HG02840 (cell line): ENCODE measurements around the gene UBP1.
"Not testable (repeated sequence)": the region's sequence is repeated elsewhere in the genome, so short reads cannot be mapped to it uniquely, and the experiment has no call there.

Experiments used
- ATAC-seq: cut with Tn5 transposase; IDR thresholded peaks from one replicate; pipeline ENCODE4 v1.9.1; 2021; ENCODE audit warnings: mild to moderate bottlenecking, moderate library complexity, moderate number of reproducible peaks; ENCODE audit not compliant: unreplicated experiment, low FRiP score

Gene UBP1

DNA sequence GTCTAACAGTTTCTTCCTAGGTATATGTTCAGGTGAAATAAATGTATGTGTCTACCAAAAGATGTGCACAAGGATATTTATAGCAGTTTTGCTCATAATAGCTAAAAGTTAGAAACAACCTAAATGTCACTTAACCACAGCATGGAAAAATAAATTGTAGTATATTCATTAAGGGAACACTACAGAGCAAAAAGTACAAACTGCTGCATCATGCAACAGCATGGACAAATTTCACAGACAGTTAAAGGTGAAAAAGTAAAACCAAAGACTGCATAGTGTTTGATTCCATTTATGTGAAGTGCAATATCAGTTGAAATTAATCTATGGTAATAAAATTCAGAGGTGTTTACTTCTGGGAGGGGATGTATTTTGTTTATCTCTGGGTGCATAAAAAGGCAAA, 100.4 kb downstream of the UBP1 start:
- ATAC-seq, result no peak

DNA sequence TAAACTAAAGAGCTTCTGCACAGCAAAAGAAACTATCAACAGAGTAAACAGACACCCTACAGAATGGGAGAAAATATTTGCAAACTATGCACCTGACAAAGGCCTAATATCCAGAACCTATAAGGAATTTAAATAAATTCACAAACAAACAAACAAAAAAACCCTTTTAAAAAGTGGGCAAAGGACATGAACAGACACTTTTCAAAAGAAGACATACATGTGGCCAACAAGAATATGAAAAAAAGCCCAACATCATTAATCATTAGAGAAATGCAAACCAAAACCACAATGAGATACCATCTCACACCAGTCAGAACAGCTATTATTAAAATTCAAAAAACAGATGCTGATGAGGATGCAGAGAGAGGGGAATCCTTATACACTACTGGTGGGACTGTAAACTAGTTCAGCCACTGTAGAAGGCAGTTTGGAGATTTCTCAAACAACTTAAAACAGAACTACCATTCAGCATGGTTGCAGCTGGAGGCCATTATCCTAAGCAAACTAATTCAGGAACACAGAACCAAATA, 101.2 kb downstream of the UBP1 start:
- ATAC-seq, result not testable (repeated sequence)
